Measurements from ENCODE around the gene LYPD6B. TPM values are rescaled to one million over a fixed set of nuclear protein-coding genes. Genes with fewer than 3 reads are reported as not detected.

Gene LYPD6B
- total and polyA plus RNA-seq, 2 experiments from 2014 or later, result 16.8 to 26.0 TPM

DNA sequence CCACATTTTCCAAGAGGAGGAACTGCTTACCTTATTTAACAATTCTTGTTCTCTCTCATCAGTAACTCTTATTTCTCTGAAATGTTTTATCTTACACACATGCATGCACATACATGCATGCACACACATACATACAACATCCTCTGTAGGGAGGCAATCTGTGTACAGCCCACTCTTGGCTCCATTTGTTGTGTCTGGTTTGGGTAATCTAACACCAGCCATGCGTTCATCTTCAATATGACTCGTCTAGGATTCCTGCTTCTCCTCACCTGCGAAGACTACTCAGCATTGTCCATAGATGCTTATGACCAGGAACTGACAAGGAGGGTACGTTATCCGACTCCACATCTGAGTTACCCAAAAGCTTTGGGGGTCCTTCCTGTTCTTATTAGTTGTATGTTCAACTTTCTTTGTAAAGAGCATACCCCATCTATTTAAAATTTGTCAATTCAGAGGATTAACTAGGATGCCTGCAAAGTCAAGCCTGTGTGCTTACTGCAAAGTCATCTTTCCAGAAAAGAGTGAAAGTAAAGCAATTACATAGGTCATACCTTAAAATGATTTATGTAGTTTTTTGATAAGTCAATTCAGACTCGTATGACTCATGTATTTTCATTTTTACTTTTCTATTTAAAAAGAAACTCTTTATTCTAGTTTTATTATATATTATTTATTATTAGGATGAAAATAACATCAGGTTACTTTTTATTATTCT is 18.2 kb downstream of the LYPD6B start:
- H3K79me2 ChIP-seq, result peaks cover 8% of the 10 kb centered on the region
- TF ChIP-seq EZH2 (IDR thresholded peaks at IDR 0.05; ENCODE audit: borderline replicate concordance) (no peak), EZH2phosphoT487 (IDR thresholded peaks at IDR 0.05; ENCODE audit: low read depth, severe bottlenecking, unreplicated experiment) (no peak)
- TF ChIP-seq, protein P1, sequence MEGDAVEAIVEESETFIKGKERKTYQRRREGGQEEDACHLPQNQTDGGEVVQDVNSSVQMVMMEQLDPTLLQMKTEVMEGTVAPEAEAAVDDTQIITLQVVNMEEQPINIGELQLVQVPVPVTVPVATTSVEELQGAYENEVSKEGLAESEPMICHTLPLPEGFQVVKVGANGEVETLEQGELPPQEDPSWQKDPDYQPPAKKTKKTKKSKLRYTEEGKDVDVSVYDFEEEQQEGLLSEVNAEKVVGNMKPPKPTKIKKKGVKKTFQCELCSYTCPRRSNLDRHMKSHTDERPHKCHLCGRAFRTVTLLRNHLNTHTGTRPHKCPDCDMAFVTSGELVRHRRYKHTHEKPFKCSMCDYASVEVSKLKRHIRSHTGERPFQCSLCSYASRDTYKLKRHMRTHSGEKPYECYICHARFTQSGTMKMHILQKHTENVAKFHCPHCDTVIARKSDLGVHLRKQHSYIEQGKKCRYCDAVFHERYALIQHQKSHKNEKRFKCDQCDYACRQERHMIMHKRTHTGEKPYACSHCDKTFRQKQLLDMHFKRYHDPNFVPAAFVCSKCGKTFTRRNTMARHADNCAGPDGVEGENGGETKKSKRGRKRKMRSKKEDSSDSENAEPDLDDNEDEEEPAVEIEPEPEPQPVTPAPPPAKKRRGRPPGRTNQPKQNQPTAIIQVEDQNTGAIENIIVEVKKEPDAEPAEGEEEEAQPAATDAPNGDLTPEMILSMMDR (IDR thresholded peaks at IDR 0.05; ENCODE audit: poor library complexity), result no peak
- H3K4me2 ChIP-seq, result no peak overlapping the region
- H3K9me3 ChIP-seq (ENCODE audit: low read depth), result no peaks in the 10 kb centered on the region
- no peak overlapping the region for H3K4me3 ChIP-seq
- 94% methylated on average over 6 of the region's 6 CpGs for WGBS (ENCODE audit: low lambda C conversion rate, missing lambda C conversion rate)
- H2AFZ ChIP-seq, result no peak overlapping the region
- H3K9me2 ChIP-seq (replicated peaks; ENCODE audit: insufficient read depth), result no peaks in the 10 kb centered on the region
- DNase-seq (ENCODE audit: low spot score), result no peak
- H3K36me3 ChIP-seq (replicated peaks; ENCODE audit: insufficient read depth, low read depth), result no peaks in the 10 kb centered on the region
- no peaks in the 10 kb centered on the region for H3K27me3 ChIP-seq
- no peak overlapping the region for H3K27ac ChIP-seq
- no peaks in the 10 kb centered on the region for H3K4me1 ChIP-seq (ENCODE audit: insufficient read depth)
- no peaks in the 10 kb centered on the region for H4K20me1 ChIP-seq (ENCODE audit: insufficient read depth, poor library complexity, severe bottlenecking)

DNA sequence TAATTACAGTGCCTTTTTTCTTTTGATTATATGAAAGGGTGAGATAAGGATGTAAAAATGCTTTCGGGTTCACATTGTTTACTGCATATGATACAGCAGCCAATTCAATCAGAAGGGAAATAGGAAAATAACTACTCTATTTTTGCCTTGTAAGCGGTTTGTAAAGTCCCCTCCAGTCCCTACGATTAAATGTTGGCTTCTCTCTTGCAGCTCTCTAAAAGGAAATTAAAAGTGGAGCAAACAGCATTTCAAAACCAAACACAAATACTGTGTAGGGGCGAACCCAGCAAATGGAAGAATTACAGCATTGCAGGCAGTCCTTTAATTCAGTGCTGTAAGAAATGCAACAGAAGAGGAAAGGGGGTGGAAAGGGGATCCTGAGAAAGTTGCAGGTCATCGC is 18.9 kb downstream of the LYPD6B start:
- H3K4me2 ChIP-seq, result no peak overlapping the region
- DNase-seq (ENCODE audit: low spot score), result no peak
- no peak overlapping the region for H3K27ac ChIP-seq
- WGBS (ENCODE audit: low lambda C conversion rate, missing lambda C conversion rate), result 74% methylated on average over 5 of the region's 5 CpGs
- no peaks in the 10 kb centered on the region for H3K27me3 ChIP-seq
- H3K36me3 ChIP-seq (replicated peaks; ENCODE audit: insufficient read depth, low read depth), result no peaks in the 10 kb centered on the region
- H3K9me2 ChIP-seq (replicated peaks; ENCODE audit: insufficient read depth), result no peaks in the 10 kb centered on the region
- H3K4me3 ChIP-seq, result no peak overlapping the region
- H3K4me1 ChIP-seq (ENCODE audit: insufficient read depth), result no peaks in the 10 kb centered on the region
- no peaks in the 10 kb centered on the region for H3K9me3 ChIP-seq (ENCODE audit: low read depth)
- no peaks in the 10 kb centered on the region for H4K20me1 ChIP-seq (ENCODE audit: insufficient read depth, poor library complexity, severe bottlenecking)
- H3K79me2 ChIP-seq, result peaks cover 8% of the 10 kb centered on the region
- TF ChIP-seq EZH2 (IDR thresholded peaks at IDR 0.05; ENCODE audit: borderline replicate concordance), result no peak
- TF ChIP-seq EZH2phosphoT487 (IDR thresholded peaks at IDR 0.05; ENCODE audit: low read depth, severe bottlenecking, unreplicated experiment), result no peak
- TF ChIP-seq, protein P1 (IDR thresholded peaks at IDR 0.05; ENCODE audit: poor library complexity), result no peak
- no peak overlapping the region for H2AFZ ChIP-seq

DNA sequence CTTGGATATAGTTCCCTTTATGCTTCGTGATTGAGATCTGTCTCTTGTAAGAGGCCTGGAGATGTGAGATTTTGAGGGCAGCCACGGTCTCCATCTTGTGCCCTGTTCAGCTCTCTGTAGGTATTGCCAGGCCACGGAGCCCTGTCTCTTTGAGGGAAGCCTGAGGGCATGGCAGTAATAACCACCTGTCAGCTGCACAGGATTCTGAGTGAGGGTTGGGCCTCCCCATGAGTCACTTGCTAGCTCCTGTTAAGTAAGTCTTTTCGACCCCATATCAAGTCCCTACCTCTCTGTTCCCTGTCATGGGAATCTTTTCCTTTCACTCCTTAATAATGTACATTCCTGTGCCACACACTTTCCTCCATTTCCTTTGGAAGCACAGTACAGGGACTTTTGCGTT is 20.4 kb downstream of the LYPD6B start:
- Histone ChIP-seq H3K36me3 (replicated peaks; ENCODE audit: insufficient read depth, low read depth) (no peaks in the 10 kb centered on the region), H3K9me2 (replicated peaks; ENCODE audit: insufficient read depth) (no peaks in the 10 kb centered on the region), H3K4me1 (ENCODE audit: insufficient read depth) (peaks cover under 1% of the 10 kb centered on the region), H4K20me1 (ENCODE audit: insufficient read depth, poor library complexity, severe bottlenecking) (no peaks in the 10 kb centered on the region), H3K79me2 (peaks cover 8% of the 10 kb centered on the region), H2AFZ (no peak overlapping the region), H3K4me3 (no peak overlapping the region), H3K27me3 (no peaks in the 10 kb centered on the region), H3K9me3 (ENCODE audit: low read depth) (no peaks in the 10 kb centered on the region), H3K4me2 (no peak overlapping the region), H3K27ac (no peak overlapping the region)
- no peak for DNase-seq (ENCODE audit: low spot score)
- TF ChIP-seq EZH2 (IDR thresholded peaks at IDR 0.05; ENCODE audit: borderline replicate concordance), result no peak
- TF ChIP-seq, protein P1 (IDR thresholded peaks at IDR 0.05; ENCODE audit: poor library complexity), result no peak
- WGBS (ENCODE audit: low lambda C conversion rate, missing lambda C conversion rate), result 86% methylated on average over 5 of the region's 5 CpGs

Measured in hepatocyte (in vitro differentiated cells).